Measurements from ENCODE around the gene DCLK1.

- TF ChIP-seq POLR2AphosphoS5 (IDR thresholded peaks at IDR 0.05) = no peak
- TF ChIP-seq, protein P1, sequence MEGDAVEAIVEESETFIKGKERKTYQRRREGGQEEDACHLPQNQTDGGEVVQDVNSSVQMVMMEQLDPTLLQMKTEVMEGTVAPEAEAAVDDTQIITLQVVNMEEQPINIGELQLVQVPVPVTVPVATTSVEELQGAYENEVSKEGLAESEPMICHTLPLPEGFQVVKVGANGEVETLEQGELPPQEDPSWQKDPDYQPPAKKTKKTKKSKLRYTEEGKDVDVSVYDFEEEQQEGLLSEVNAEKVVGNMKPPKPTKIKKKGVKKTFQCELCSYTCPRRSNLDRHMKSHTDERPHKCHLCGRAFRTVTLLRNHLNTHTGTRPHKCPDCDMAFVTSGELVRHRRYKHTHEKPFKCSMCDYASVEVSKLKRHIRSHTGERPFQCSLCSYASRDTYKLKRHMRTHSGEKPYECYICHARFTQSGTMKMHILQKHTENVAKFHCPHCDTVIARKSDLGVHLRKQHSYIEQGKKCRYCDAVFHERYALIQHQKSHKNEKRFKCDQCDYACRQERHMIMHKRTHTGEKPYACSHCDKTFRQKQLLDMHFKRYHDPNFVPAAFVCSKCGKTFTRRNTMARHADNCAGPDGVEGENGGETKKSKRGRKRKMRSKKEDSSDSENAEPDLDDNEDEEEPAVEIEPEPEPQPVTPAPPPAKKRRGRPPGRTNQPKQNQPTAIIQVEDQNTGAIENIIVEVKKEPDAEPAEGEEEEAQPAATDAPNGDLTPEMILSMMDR (IDR thresholded peaks at IDR 0.05) = no peak
Observed at GRCh38 chr13:35720290-35720689, 410.9 kb downstream of the DCLK1 start.

All from esophagus muscularis mucosa (tissue), 3 donors.